ENCODE measurements around the gene TUBGCP3.
A peak's percentile ranks its signal among the peaks of the same experiment; 100 is the strongest.

The TUBGCP3 gene

GRCh38 chr13:112615391-112615790 lies 27.4 kb upstream of the TUBGCP3 start:
- no peak for DNase-seq

- no peak for DNase-seq
These were observed 26.9 kb upstream of the TUBGCP3 start for GRCh38 chr13:112614835-112615234.

GRCh38 chr13:112608212-112608611 lies 20.3 kb upstream of the TUBGCP3 start:
- no peak for DNase-seq

GRCh38 chr13:112606109-112607001 lies 18.4 kb upstream of the TUBGCP3 start:
- DNase-seq: peak; percentile 97

GRCh38 chr13:112605531-112605990 lies 17.6 kb upstream of the TUBGCP3 start:
- DNase-seq: no peak

- no peak for DNase-seq
These were observed 15.8 kb upstream of the TUBGCP3 start for GRCh38 chr13:112603641-112604225.

- no peak for DNase-seq
These were observed 14.2 kb upstream of the TUBGCP3 start for GRCh38 chr13:112602189-112602588.

- no peak for DNase-seq
These were observed 13.4 kb upstream of the TUBGCP3 start for GRCh38 chr13:112601371-112601770.

- DNase-seq: no peak
These were observed 8.3 kb upstream of the TUBGCP3 start for GRCh38 chr13:112596235-112596634.

- no peak for DNase-seq
These were observed 4.7 kb upstream of the TUBGCP3 start for GRCh38 chr13:112592647-112593046.

- DNase-seq: no peak
These were observed 4.2 kb upstream of the TUBGCP3 start for GRCh38 chr13:112592181-112592580.

- DNase-seq: peak; percentile 74
These were observed 741 bp upstream of the TUBGCP3 start for GRCh38 chr13:112588490-112589297.

- DNase-seq: peak; percentile 89
These were observed 665 bp downstream of the TUBGCP3 start for GRCh38 chr13:112587212-112587763.

GRCh38 chr13:112586334-112586960 lies 1.5 kb downstream of the TUBGCP3 start:
- no peak for DNase-seq

- DNase-seq: no peak
These were observed 4.2 kb downstream of the TUBGCP3 start for GRCh38 chr13:112583592-112584277.

GRCh38 chr13:112582263-112582662 lies 5.7 kb downstream of the TUBGCP3 start:
- no peak for DNase-seq

- DNase-seq: no peak
These were observed 7.0 kb downstream of the TUBGCP3 start for GRCh38 chr13:112580912-112581311.

GRCh38 chr13:112580211-112580610 lies 7.7 kb downstream of the TUBGCP3 start:
- no peak for DNase-seq

- no peak for DNase-seq
These were observed 8.6 kb downstream of the TUBGCP3 start for GRCh38 chr13:112579310-112579843.

GRCh38 chr13:112576768-112577167 lies 11.2 kb downstream of the TUBGCP3 start:
- DNase-seq: no peak

- DNase-seq: peak; percentile 10
These were observed 11.8 kb downstream of the TUBGCP3 start for GRCh38 chr13:112576191-112576590.

GRCh38 chr13:112575675-112576074 lies 12.3 kb downstream of the TUBGCP3 start:
- DNase-seq: no peak
